ENCODE results near the gene MAPK10. TPM values are rescaled to one million over a fixed set of nuclear protein-coding genes. Genes with fewer than 3 reads are reported as not detected.

MAPK10 gene
- total RNA-seq, 4 donors from 2014 or later: 4.5 to 13.7 (median 9.8) TPM

- intact Hi-C loops (cut with DNase I): no loop called here
- Histone ChIP-seq H3K27me3 (no peaks in the 10 kb centered on the region), H3K9me3 (no peaks in the 10 kb centered on the region), H3K4me1 (no peaks in the 10 kb centered on the region), H3K36me3 (no peaks in the 10 kb centered on the region), H3K4me3 (no peak overlapping the region), H3K27ac (replicated peaks in 1 of 4) (no peak overlapping the region)
- WGBS: 93% methylated on average over 2 of the region's 2 CpGs
- DNase-seq (ENCODE audit: extremely low spot score): no peak
- TF ChIP-seq EP300 (IDR thresholded peaks at IDR 0.05): no peak
- no peak for TF ChIP-seq POLR2AphosphoS5 (IDR thresholded peaks at IDR 0.05)
- TF ChIP-seq CTCF (IDR thresholded peaks at IDR 0.05): no peak
- no peak for TF ChIP-seq POLR2A (IDR thresholded peaks at IDR 0.05; ENCODE audit: low read depth)
These were observed 79.6 kb downstream of the MAPK10 start for GRCh38 chr4:86280246-86280645.

- Histone ChIP-seq H3K4me3 (no peak overlapping the region), H3K4me1 (no peaks in the 10 kb centered on the region), H3K9me3 (no peaks in the 10 kb centered on the region), H3K27ac (replicated peaks in 1 of 4) (no peak overlapping the region), H3K36me3 (no peaks in the 10 kb centered on the region), H3K27me3 (no peaks in the 10 kb centered on the region)
- 91% methylated on average over 5 of the region's 5 CpGs for WGBS
- no peak for DNase-seq (ENCODE audit: extremely low spot score)
- TF ChIP-seq POLR2AphosphoS5 (IDR thresholded peaks at IDR 0.05) (no peak), CTCF (IDR thresholded peaks at IDR 0.05) (no peak), EP300 (IDR thresholded peaks at IDR 0.05) (no peak), POLR2A (IDR thresholded peaks at IDR 0.05; ENCODE audit: low read depth) (no peak)
- intact Hi-C loops (cut with DNase I): no loop called here
These were observed 80.4 kb downstream of the MAPK10 start for GRCh38 chr4:86279293-86279960.

- no peaks in the 10 kb centered on the region for H3K4me1 ChIP-seq
- H3K4me3 ChIP-seq: no peak overlapping the region
- 59% methylated on average over 2 of the region's 2 CpGs for WGBS
- no peaks in the 10 kb centered on the region for H3K36me3 ChIP-seq
- no peaks in the 10 kb centered on the region for H3K27me3 ChIP-seq
- intact Hi-C loops (cut with DNase I): no loop called here
- no peak for TF ChIP-seq POLR2AphosphoS5 (IDR thresholded peaks at IDR 0.05)
- no peak for TF ChIP-seq POLR2A (IDR thresholded peaks at IDR 0.05; ENCODE audit: low read depth)
- TF ChIP-seq CTCF (IDR thresholded peaks at IDR 0.05): no peak
- no peak for TF ChIP-seq EP300 (IDR thresholded peaks at IDR 0.05)
- no peak overlapping the region for H3K27ac ChIP-seq (replicated peaks in 1 of 4)
- H3K9me3 ChIP-seq: no peaks in the 10 kb centered on the region
- no peak for DNase-seq (ENCODE audit: extremely low spot score)
These were observed 81.7 kb downstream of the MAPK10 start for GRCh38 chr4:86278126-86278525.

- intact Hi-C loops (cut with DNase I): no loop called here
- Histone ChIP-seq H3K27me3 (no peaks in the 10 kb centered on the region), H3K4me3 (no peak overlapping the region), H3K4me1 (no peaks in the 10 kb centered on the region), H3K36me3 (no peaks in the 10 kb centered on the region), H3K27ac (replicated peaks in 1 of 4) (no peak overlapping the region), H3K9me3 (no peaks in the 10 kb centered on the region)
- no peak for TF ChIP-seq CTCF (IDR thresholded peaks at IDR 0.05)
- no peak for TF ChIP-seq POLR2A (IDR thresholded peaks at IDR 0.05; ENCODE audit: low read depth)
- TF ChIP-seq EP300 (IDR thresholded peaks at IDR 0.05): no peak
- TF ChIP-seq POLR2AphosphoS5 (IDR thresholded peaks at IDR 0.05): no peak
- DNase-seq (ENCODE audit: extremely low spot score): no peak
These were observed 85.2 kb downstream of the MAPK10 start for GRCh38 chr4:86274642-86275041.

GRCh38 chr4:86272669-86273068 is 87.2 kb downstream of the MAPK10 start:
- Histone ChIP-seq H3K27ac (replicated peaks in 1 of 4) (no peak overlapping the region), H3K9me3 (no peaks in the 10 kb centered on the region), H3K36me3 (no peaks in the 10 kb centered on the region), H3K27me3 (no peaks in the 10 kb centered on the region), H3K4me3 (no peak overlapping the region), H3K4me1 (no peaks in the 10 kb centered on the region)
- intact Hi-C loops (cut with DNase I): no loop called here
- no peak for TF ChIP-seq EP300 (IDR thresholded peaks at IDR 0.05)
- no peak for TF ChIP-seq CTCF (IDR thresholded peaks at IDR 0.05)
- TF ChIP-seq POLR2AphosphoS5 (IDR thresholded peaks at IDR 0.05): no peak
- TF ChIP-seq POLR2A (IDR thresholded peaks at IDR 0.05; ENCODE audit: low read depth): no peak
- DNase-seq (ENCODE audit: extremely low spot score): no peak
- 82% methylated on average over 1 of the region's 1 CpG for WGBS
